CD14-positive monocyte (primary cell): ENCODE data around the gene TRAM2. TPM values are rescaled to one million over a fixed set of nuclear protein-coding genes. Genes with fewer than 3 reads are reported as not detected.

Experiments used
- DNase-seq, 3 donors: peaks; one replicate each; pipeline ENCODE4 v3.0.0-alpha.2; 2011 to 2022
- H2AFZ ChIP-seq: 2 replicates; pipeline ENCODE4 v1.6.0; 2012; ENCODE audit warnings: mild to moderate bottlenecking, low read depth, low read length, inconsistent platforms; ENCODE audit not compliant: insufficient read depth, poor library complexity, severe bottlenecking
- H3K27ac ChIP-seq, 2 donors: 1 replicate in 1 of 2; 2 replicates in 1 of 2; pipeline ENCODE4 v1.5.1; 2012 to 2013; ENCODE audit warnings: low read length in 2 of 2, control low read depth in 1 of 2, inconsistent platforms in 1 of 2, low read depth in 1 of 2, mild to moderate bottlenecking in 1 of 2
- H3K27me3 ChIP-seq, 2 donors: one replicate each; pipeline versions ENCODE4 v1.6.0 to v1.6.1; 2011 to 2013; ENCODE audit warnings: low read length in 2 of 2; ENCODE audit not compliant: control insufficient read depth in 2 of 2, insufficient read depth in 2 of 2
- H3K36me3 ChIP-seq, 2 donors: replicated peaks in 1 of 2; 1 replicate in 1 of 2; 2 replicates in 1 of 2; pipeline versions ENCODE4 v1.5.1 to v1.6.1; 2012 to 2013; ENCODE audit warnings: low read length in 2 of 2, control low read depth in 1 of 2, inconsistent platforms in 1 of 2, mild to moderate bottlenecking in 1 of 2; ENCODE audit not compliant: insufficient read depth in 2 of 2, control insufficient read depth in 1 of 2
- H3K4me1 ChIP-seq, 2 donors: 1 replicate in 1 of 2; 2 replicates in 1 of 2; pipeline versions ENCODE4 v1.5.1 to v1.6.1; 2012 to 2013; ENCODE audit warnings: low read length in 2 of 2, control low read depth in 1 of 2, inconsistent platforms in 1 of 2, mild to moderate bottlenecking in 1 of 2, moderate library complexity in 1 of 2; ENCODE audit not compliant: insufficient read depth in 2 of 2, control insufficient read depth in 1 of 2
- H3K4me2 ChIP-seq: replicated peaks from 2 replicates; pipeline ENCODE3; 2012; ENCODE audit warnings: low read length, moderate library complexity, mild to moderate bottlenecking; ENCODE audit not compliant: poor library complexity, severe bottlenecking; ENCODE audit errors: extremely low read depth
- H3K4me3 ChIP-seq, 3 experiments: fragments of 200-600 bp in 1 of 3; sonication (generic) in 1 of 3; replicated peaks in 1 of 3; 1 replicate in 2 of 3; 2 replicates in 1 of 3; pipeline ENCODE4 v1.5.1; 2011 to 2013; ENCODE audit warnings: low read length in 3 of 3, mild to moderate bottlenecking in 3 of 3, control low read depth in 2 of 3, low read depth in 2 of 3, inconsistent platforms in 1 of 3, moderate library complexity in 1 of 3
- H3K79me2 ChIP-seq: 2 replicates; pipeline ENCODE4 v1.6.0; 2012; ENCODE audit warnings: mild to moderate bottlenecking, control low read depth, inconsistent platforms, low read length, moderate library complexity; ENCODE audit not compliant: insufficient read depth
- H3K9ac ChIP-seq: 2 replicates; pipeline ENCODE4 v1.6.0; 2017; ENCODE audit warnings: low read length, mild to moderate bottlenecking; ENCODE audit not compliant: insufficient read depth, poor library complexity, severe bottlenecking
- H3K9me3 ChIP-seq, 2 donors: replicated peaks in 1 of 2; 1 replicate in 1 of 2; 2 replicates in 1 of 2; pipeline versions ENCODE4 v1.5.1 to v1.6.1; 2012 to 2013; ENCODE audit warnings: low read length in 2 of 2, control low read depth in 1 of 2; ENCODE audit not compliant: control insufficient read depth in 1 of 2, insufficient read depth in 1 of 2
- H4K20me1 ChIP-seq: 2 replicates; pipeline ENCODE4 v1.6.0; 2012; ENCODE audit warnings: mild to moderate bottlenecking, low read length, control low read depth, moderate library complexity; ENCODE audit not compliant: insufficient read depth
- H3K27ac Mint-ChIP-seq, 7 donors: one replicate each; pipeline ENCODE4 v1.8.0; 2020; ENCODE audit warnings: mild to moderate bottlenecking in 7 of 7, mixed read lengths in 7 of 7, moderate library complexity in 6 of 7, inconsistent platforms in 2 of 7
- H3K27me3 Mint-ChIP-seq, 3 donors: one replicate each; pipeline ENCODE4 v1.8.0; 2021 to 2022; ENCODE audit warnings: low read depth in 3 of 3, mild to moderate bottlenecking in 3 of 3, mixed read lengths in 3 of 3, moderate library complexity in 3 of 3, inconsistent platforms in 1 of 3
- H3K36me3 Mint-ChIP-seq, 2 donors: one replicate each; pipeline ENCODE4 v1.8.0; 2020; ENCODE audit warnings: mixed read lengths in 2 of 2, inconsistent platforms in 1 of 2, mild to moderate bottlenecking in 1 of 2
- H3K4me1 Mint-ChIP-seq: one replicate; pipeline ENCODE4 v1.8.0; 2020; ENCODE audit warnings: mild to moderate bottlenecking, mixed read lengths
- H3K4me3 Mint-ChIP-seq, 2 donors: one replicate each; pipeline ENCODE4 v1.8.0; 2020; ENCODE audit warnings: mild to moderate bottlenecking in 2 of 2, mixed read lengths in 2 of 2, moderate library complexity in 1 of 2
- H3K9me3 Mint-ChIP-seq, 7 donors: one replicate each; pipeline ENCODE4 v1.8.0; 2020 to 2022; ENCODE audit warnings: mixed read lengths in 7 of 7, mild to moderate bottlenecking in 6 of 7, moderate library complexity in 6 of 7, inconsistent platforms in 2 of 7
- WGBS: methylation state at CpG from one replicate; pipeline ENCODE4 v1.1.5; 2013; ENCODE audit warnings: missing lambda C conversion rate; ENCODE audit not compliant: insufficient coverage; 5-methylcytosine and 5-hydroxymethylcytosine counted together
- intact Hi-C, 2 donors: fragments of 100-400 bp; cut with micrococcal nuclease; formaldehyde crosslinking; loops; one replicate each; pipeline versions ENCODE4 v1.15.0 to v1.15.1; 2023
- polyA plus RNA-seq, 3 donors: library from polyadenylated mRNA; depleted of rRNA in 1 of 3; unstranded in 2 of 3; stranded (reverse) in 1 of 3; fragments of 300-500 nt in 2 of 3; fragments of >200 nt in 1 of 3; fragmentation: Illumina TruSeq in 2 of 3; gene quantifications; 1 replicate in 2 of 3; 2 replicates in 1 of 3; pipeline ENCODE4 v1.2.3, GENCODE V29; 2012 to 2021
- TF ChIP-seq, protein P1 (sequence below): fragments of 200-600 bp; IDR thresholded peaks from one replicate; pipeline ENCODE4 v1.8.0; 2022; ENCODE audit warnings: antibody characterized with exemption, mild to moderate bottlenecking

TRAM2 gene
- polyA plus RNA-seq, 3 donors = 4.7 to 11.7 (median 5.9) TPM

DNA sequence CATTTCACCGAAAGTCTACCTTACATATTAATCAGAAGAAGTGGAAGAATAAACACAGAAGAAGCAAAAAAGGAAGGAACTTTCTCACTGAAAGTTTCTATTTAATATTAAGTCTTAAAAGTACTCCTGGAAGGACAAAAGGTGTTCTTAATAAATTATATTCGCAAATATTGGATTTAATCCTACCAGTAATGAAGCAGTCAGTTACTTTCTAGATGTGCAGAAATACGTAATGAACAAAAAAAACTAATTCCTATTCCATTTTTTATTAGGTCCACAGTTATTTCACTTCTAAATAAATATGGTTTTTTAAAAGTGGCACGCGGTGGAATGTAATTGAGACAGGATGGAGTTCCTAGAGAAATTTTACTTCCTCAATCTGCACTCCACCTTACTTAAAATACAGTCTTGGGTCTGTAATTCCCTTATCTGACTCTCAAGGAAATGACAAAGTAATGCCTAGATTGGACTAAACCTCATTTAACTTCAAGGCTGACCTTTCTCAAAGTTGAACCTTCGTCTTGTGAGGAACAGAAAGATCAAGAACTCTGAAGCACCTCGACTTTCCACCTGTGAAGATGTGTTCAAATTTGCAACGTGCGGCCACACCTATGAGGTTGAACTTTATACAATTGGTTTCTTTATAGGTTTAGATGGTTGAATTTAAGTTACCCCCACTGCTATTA is 1.1 kb upstream of the TRAM2 start:
- Mint-ChIP-seq H3K27ac (peak overlapping the region; percentile 75 to 88 (median 84)), H3K36me3 (peaks cover 10 to 27% of the 10 kb centered on the region in 2 donors), H3K4me3 (peak overlapping the region; percentile 79 to 90), H3K27me3 (peaks cover 0 to 2% (median 0%) of the 10 kb centered on the region in 3 donors), H3K4me1 (peaks cover 49% of the 10 kb centered on the region), H3K9me3 (no peaks in the 10 kb centered on the region)
- peaks cover 38% of the 10 kb centered on the region for H3K79me2 ChIP-seq
- H3K4me3 ChIP-seq = peak overlapping the region; percentile 58 to 87 (median 78)
- H3K4me2 ChIP-seq = peak overlapping the region; percentile 83
- peaks cover 35% of the 10 kb centered on the region for H4K20me1 ChIP-seq
- no peaks in the 10 kb centered on the region for H3K27me3 ChIP-seq
- peak overlapping the region; percentile 95 for H3K9ac ChIP-seq
- TF ChIP-seq, protein P1, sequence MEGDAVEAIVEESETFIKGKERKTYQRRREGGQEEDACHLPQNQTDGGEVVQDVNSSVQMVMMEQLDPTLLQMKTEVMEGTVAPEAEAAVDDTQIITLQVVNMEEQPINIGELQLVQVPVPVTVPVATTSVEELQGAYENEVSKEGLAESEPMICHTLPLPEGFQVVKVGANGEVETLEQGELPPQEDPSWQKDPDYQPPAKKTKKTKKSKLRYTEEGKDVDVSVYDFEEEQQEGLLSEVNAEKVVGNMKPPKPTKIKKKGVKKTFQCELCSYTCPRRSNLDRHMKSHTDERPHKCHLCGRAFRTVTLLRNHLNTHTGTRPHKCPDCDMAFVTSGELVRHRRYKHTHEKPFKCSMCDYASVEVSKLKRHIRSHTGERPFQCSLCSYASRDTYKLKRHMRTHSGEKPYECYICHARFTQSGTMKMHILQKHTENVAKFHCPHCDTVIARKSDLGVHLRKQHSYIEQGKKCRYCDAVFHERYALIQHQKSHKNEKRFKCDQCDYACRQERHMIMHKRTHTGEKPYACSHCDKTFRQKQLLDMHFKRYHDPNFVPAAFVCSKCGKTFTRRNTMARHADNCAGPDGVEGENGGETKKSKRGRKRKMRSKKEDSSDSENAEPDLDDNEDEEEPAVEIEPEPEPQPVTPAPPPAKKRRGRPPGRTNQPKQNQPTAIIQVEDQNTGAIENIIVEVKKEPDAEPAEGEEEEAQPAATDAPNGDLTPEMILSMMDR = no peak
- intact Hi-C loops = loop anchor here (5.0 to 10.0 kb wide), 3 partner anchors 87 to 293 kb away; partner anchors contain the start of gene MCM3 (in 2 of the 2)
- no CpG with 5 or more reads among the region's 9 CpGs for WGBS
- peak overlapping the region; percentile 62 to 81 for H3K27ac ChIP-seq
- DNase-seq = peak in 2 of 3 donors; percentile 30 to 48
- peaks cover 38 to 49% of the 10 kb centered on the region in 2 donors for H3K4me1 ChIP-seq
- H3K36me3 ChIP-seq = no peaks in the 10 kb centered on the region
- H3K9me3 ChIP-seq = no peaks in the 10 kb centered on the region
- H2AFZ ChIP-seq = peak overlapping the region; percentile 83

DNA sequence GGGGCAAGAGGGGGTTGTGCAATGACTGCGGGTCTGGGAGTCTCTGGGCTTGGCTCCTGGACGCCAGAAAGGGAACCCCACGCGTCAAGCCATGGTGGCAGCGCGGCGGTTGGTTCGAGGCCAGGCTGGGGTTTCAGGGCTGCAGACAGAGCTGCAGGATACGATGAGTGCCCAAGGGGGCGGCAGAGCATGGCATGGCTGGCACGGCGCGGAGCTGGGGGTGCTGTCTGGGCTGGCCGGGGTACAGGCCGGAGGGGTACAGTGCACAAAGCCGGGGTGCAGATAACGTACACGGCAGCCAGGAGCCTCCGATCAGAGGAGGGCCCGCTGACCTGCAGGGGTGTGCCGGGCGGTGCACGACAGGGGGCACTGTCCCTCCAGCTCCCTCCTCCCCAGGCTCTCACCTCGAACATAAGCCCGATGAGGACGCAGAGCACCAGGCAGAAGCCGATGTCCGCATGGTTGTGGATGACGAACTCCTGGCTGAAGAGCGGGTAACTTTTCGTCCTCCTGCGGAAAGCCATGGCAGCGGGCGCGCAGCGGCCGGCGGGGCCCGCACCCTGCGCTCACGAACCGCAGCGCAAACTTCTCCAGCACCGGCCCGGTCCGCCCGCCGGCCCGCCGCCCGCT is 353 bp downstream of the TRAM2 start:
- H3K27ac ChIP-seq = peak overlapping the region; percentile 39 to 75
- H3K36me3 Mint-ChIP-seq = peaks cover 18% of the 10 kb centered on the region in 2 donors
- H4K20me1 ChIP-seq = peaks cover 49% of the 10 kb centered on the region
- no peaks in the 10 kb centered on the region for H3K9me3 Mint-ChIP-seq
- peak overlapping the region; percentile 88 for H2AFZ ChIP-seq
- intact Hi-C loops = loop anchor here (5.0 to 10.0 kb wide), 3 partner anchors 88 to 292 kb away; partner anchors contain the start of gene MCM3 (in 2 of the 2)
- peak overlapping the region; percentile 78 to 86 (median 83) for H3K4me3 ChIP-seq
- TF ChIP-seq, protein P1 = peak; percentile 19
- H3K4me1 Mint-ChIP-seq = peaks cover 53% of the 10 kb centered on the region
- H3K4me1 ChIP-seq = peaks cover 39 to 51% of the 10 kb centered on the region in 2 donors
- no peaks in the 10 kb centered on the region for H3K9me3 ChIP-seq
- WGBS = under 1% methylated on average over 51 of the region's 51 CpGs
- no peaks in the 10 kb centered on the region for H3K36me3 ChIP-seq
- H3K27me3 ChIP-seq = no peaks in the 10 kb centered on the region
- peak overlapping the region in 6 of 7 donors; percentile 57 to 88 (median 73) for H3K27ac Mint-ChIP-seq
- H3K9ac ChIP-seq = peak overlapping the region; percentile 69
- peak overlapping the region; percentile 88 to 95 for H3K4me3 Mint-ChIP-seq
- peaks cover 52% of the 10 kb centered on the region for H3K79me2 ChIP-seq
- DNase-seq = peak; percentile 41 to 67 (median 49)
- H3K4me2 ChIP-seq = peak overlapping the region; percentile 96
- peaks cover 0 to 2% (median 0%) of the 10 kb centered on the region in 3 donors for H3K27me3 Mint-ChIP-seq
